Stimulated activated naive CD4-positive, alpha-beta T cell (primary cell): Measurements from ENCODE around the gene CLCN4.

ENCODE experiments used
- DNase-seq, 6 experiments: peaks; one replicate each; lab custom pipeline; 2025; lab: John Stamatoyannopoulos, UW

The CLCN4 gene

DNA sequence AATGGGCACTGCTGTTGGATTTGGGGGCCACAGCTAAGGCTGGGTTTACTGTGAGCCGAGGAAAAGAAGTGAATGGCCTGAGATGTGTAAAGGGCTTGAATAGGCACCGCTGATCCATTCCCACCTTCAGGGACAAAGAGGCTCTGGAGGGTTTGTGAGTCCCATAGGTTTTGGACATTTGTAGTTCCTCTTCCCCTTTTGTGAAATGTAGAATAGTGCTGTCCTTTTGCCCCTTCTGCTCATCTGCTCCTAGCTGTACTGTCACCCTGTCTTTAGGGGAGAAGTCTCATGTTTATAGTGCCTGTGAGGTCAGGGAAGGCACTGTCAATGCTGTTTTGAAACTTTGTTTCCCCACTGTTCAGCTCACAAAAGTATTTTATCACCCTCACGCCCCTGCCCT is 26.4 kb upstream of the CLCN4 start:
- DNase-seq: no peak

DNA sequence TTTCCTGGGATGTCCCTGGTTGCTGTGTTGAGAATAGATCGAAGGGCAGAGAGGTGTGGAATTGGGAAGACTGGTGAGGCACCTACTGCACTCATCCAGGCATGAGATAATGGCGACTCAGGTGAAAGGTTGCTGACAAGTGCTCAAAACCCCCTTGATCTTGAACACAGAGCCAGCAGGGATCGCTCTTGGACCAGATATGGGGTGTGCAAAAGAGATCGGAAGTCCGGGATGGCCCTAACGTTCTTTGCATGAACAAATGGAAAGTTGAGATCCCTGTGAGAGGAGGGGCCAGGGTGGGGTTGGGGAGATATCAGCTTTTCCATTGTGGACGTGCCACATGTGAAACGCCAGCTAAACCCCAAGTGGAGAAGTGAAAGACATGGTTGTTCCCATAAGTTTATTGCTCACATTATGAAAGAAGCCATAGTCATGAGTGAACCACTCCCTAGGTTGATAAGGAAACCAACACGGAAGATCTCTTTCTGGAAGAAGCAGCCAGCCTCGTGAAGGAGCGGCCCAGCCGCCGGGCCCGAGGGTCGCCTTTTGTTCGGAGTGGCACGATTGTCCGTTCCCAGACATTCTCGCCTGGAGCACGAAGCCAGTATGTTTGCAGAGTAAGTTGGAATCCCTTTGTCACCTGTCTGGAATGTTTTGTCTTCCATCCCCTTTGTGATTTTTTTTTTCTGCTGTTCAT is 22.6 kb upstream of the CLCN4 start:
- DNase-seq: no peak

DNA sequence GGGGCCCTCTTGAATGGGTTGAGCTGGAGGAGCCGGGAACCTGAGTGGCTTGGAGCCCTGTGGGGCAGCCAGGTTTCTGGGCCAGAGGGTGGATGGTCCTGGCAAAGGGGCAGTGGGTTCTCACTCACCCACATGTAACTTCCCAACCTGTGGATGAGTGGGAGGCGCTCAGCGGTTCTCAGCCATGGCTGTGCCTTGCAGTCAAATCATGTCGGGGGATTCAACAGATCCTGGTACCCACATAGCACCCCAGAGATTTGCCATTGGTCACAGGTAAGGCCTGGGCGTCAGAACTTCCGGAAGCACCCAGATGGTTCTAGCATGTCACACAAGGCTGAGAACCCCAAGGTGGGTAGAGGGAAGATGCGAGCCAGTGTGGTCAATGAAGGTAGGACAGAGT is 21.9 kb upstream of the CLCN4 start:
- DNase-seq: no peak

DNA sequence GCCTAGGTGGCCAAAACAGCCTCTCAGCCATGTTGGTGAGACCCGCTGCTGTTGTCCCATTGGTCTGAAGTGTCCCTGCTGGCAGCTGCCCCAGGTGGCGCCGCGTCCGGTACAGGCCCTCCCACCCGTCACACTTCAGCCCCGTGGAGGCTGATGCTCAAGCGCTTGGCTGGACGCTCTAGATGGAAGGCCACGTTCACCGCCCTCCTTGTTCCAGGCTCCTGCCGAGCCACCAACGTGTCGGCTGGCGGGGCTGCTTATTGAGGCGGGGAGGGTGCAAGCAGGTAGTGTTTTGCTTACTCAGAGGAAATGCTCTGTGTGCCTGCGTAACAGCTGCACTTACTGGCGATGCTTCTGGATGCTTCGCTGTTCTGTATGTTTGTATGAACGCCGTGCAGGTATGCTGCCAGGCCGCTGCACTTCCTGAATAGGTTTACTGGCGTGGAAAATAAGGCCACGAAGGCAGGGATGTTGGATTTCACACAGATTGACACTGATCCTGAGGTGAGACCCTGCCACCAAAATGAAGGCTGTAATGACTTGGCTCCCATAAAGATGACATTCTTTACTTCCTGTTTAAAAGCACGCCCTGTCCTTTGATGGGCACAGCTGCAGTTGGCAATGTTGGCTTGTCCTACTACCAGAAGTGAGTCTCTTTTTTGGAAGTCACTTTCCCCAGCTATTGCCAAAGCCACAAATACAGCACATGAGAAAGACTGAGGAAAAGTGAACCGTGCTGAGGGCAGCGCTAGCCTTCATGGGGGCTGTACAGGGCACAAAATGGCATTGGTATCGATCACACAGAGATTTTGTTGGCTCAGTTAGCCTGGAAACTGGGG is 21.0 kb upstream of the CLCN4 start:
- no peak for DNase-seq

DNA sequence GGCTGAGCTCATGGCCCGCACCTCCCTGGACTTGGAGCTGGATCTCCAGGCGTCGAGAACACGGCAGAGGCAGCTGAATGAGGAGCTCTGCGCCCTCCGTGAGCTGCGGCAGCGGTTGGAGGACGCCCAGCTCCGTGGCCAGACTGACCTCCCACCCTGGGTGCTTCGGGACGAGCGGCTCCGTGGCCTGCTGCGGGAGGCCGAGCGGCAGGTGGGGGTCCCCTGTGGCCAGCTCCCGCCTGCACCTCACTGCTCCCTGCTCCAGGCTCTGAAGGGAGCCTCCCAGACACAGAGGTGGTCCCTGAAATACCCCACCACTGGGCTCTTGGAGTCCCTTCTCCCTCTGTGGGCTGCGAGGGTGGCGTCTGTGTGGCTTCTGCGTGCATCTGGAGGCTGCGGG is 18.0 kb upstream of the CLCN4 start:
- DNase-seq: no peak

DNA sequence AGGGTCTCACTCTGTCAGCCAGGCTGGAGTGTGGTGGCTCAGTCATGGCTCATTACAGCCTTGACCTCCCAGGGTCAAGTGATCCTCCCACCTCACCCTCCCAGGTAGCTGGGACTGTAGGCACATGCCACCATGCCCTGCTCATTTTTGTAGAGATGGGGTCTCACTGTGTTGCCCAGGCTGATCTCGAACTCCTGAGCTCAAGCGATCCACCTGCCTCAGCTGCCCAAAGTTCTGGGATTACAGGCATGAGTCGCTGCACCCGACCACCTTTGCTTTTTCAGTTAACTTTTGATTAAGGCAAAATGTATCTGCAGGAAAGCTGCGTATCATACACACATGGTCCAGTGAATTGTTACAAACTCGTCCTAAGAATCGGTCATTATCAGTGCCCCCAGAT is 16.5 kb upstream of the CLCN4 start:
- no peak for DNase-seq

DNA sequence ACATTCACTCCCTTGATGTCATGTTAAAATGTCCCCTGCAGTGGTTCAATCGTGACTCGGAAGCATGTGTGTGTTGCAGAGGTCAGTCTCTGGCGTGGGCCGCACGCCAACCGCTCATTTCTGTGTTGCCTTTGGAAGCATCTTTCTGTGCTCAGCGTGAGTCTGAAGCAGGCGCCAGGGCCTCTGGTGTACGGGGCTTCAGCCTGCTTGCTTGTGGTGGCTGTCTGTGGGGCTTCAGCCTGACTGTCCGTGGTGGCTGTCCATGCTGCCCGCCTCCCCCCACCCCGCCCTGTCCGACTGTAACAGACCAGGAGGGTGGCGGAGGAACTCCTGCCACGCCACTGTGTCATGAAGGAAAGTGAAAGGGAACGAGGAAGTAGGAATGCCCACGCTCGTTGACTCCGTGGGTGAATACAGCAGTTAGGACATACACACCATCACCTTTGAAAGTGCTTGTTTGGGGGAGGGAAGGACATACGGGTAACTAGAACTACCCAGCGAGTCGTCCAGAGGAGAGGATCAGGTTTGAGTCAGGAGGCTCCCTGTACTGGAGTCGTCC is 14.7 kb upstream of the CLCN4 start:
- DNase-seq: no peak

DNA sequence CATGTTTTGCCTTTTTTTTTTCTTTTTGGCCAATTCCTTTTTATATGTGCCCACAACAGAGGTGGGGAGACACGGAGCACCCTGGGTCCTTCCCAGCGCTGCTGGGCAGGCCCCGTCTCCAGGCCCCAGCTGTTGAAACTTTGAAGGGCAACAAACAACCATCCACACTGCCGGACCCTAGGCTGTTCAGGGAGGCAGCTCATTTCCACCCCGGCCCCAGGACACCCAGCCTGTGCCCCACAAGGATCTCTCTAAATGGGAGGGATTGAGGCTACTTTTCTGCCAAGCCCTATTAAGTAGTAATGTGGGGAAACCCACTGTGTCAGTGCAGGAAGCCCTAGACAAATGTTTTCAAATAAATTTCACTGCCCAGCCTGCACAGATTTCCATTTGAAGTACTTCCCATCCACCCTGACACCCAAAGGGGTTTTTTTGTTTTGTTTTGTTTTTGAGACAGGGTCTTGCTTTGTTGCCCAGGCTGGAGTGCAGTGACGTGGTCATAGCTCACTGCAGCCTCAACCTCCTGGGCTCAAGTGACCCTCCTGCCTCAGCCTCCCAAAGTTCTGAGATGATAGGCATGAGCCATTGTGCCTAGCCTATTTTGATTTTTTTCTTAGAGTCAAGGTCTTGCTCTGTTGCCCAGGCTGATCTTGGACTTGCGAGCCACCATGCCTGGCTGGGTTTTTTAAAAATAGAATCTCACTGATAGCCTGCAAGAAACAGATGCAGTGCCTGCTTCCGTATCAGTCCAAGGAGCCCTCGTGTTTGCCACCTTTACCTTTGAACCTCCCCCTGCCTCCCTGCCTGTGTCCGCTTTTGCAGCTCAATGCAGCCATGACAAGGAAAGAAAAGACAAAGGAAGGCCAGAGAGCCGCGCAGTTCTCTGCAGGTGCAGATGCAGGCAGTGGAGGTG is 13.4 kb upstream of the CLCN4 start:
- no peak for DNase-seq

DNA sequence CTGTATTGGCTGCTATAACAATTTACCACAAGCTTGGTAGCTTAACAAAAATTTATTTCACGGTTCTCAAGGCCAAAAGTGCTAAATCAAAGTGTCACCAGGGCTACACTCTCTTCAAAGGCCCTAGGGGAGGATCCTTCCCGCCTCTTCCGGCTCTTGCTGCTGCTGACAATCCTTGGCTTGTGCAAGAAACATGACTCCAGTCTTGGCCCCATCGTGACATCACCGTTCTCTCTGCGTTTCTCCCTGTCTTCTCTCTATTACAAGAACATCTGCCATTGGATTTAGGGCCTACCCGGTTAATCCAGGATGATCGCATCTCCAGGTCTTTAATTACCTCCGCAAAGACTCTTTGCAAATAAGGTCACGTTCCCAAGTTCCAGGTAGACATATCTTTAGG is 10.4 kb upstream of the CLCN4 start:
- DNase-seq: no peak

DNA sequence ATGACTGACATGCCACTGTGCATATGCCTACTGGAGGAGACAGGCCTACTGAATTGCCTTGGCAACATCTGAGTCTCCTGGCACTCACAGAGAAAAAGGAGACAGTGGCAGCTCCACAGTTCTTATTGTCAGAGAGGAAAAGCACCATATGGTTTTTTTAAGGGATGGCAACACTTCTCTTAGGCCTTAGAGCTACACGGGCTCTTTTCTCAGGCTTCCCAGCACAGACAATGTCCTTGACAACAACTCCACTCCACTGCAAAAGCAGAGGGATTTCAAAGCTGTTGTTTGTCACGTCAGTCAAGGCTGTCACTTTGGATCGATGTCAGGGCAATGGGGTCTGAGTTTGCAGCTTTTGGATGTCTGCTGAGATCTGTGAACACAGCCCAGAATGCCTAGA is 4.7 kb upstream of the CLCN4 start:
- DNase-seq: no peak

DNA sequence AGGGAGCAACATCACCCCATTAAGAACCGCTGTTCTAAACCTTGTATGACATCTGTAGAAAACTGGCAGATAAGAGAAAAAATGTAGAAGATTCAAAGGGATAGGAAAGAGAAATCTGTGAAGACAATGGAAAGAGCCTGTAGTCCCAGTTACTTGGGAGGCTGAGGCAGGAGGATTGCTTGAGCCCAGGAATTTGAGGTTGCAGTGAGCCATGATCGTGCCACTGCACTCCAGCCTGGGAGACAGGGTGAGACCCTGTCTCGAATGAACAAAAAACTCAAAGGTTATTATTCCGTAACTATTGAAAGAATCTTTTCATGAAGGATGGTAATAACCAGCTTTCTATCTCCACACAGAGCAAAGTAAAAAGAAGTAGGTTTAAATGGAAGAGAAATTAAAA is 1.6 kb upstream of the CLCN4 start:
- DNase-seq: no peak

DNA sequence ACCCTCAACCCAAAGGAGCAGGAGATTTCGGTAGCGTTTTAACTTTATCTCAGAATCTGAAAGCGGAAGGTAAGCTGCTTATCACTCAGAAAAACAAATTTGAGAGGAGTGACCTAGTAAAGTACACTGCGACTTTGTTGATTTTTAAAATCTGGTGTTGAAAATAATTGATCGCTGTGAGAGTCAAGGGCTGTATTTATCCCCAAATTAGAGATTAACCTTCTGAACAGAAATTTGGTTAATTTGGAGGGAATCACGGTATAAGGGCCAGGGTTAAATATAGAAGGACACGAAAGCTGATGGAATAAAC is 212 bp downstream of the CLCN4 start:
- DNase-seq: no peak

DNA sequence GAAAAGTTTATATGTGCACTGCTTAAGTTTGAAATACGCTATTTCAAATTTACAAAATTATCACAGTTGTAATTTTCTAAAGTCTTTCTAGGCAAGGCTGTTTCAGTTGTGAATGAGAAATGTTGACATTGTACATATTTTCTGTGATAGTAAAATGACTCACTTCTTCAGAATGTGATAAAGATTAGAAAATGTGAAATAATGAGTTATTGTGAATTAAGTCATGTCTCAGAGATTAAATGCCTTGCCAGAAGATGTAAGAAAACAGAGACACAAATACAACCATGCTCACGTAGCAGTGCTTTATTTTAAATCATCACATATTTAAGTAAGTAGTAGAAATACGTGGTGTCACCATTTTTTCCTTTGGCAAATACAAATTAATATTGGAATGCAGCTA is 768 bp downstream of the CLCN4 start:
- no peak for DNase-seq

DNA sequence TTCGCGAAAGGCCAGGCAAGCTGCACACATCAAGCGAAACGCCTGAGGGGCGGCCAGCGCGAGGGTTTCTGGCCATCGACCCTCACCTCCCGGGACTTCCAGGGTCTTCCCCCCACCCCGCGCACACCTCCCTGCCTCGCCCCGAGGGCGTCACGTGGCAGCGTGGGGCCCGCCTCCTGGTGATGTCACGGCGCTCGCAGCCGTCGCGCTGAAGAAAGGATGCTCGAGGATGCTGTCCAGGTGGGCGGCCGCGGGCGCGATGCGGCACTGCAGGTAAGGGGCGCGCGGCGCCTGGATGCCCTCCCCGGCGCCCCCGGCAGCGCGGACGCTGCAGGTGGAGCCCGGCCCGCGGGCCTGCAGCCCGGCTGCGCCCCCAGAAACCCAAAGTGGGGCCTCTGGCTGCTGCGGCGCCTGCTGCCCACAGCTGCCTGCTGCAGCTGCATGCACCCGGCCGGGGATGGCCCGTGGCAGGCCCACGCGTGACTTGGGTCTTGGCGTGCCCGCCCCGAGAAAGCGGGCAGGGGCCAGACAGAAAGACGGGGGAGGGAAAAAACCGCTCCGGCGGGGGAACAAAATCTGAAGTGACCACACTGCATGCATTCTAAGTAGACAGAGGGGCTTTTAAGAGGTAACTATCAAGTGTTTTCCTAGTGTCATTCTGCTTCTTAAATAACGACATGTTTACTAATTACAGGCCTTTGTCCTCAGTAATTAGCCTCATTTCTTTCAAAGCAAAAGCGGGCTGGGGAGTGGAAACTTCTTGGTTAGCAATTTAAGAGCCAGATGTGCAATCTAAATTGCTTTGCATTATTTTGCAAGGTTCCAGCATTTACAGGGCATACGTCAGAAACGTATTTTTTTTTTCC is 1.7 kb downstream of the CLCN4 start:
- no peak for DNase-seq

DNA sequence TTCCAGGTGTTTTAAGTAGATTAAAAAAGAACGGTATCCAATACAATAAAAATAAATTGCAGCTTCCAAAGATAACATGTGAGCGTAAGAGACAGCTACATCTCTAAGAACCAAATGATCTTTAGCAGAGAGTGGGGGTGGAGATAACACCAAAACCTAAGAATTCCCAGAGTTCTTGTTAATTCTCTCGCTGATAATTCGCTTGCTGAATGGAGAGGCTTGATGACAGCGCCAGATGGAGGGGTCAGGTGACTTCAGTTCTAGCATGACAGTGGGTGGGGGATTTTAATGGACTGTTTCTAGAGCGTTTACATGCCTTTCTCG is 2.3 kb downstream of the CLCN4 start:
- DNase-seq: no peak

DNA sequence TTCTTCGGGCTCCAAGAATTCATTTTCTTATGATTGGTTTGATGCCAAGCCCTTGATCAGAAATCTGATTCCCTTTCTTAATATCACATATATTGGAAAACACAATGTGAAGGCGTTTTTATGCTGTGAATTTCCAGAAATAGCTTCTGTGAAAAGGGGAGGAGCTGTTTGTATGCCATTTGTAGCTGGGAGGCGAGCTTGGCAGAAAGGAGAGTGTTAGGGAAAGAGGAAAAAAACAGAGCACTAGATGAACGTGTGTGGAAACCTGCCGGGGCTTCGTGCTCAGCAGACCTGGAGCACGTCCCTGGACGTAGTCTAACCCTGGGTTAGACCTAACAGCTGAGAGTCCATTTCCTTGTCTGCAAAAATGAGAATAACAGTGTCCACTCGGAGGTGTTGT is 3.4 kb downstream of the CLCN4 start:
- no peak for DNase-seq

DNA sequence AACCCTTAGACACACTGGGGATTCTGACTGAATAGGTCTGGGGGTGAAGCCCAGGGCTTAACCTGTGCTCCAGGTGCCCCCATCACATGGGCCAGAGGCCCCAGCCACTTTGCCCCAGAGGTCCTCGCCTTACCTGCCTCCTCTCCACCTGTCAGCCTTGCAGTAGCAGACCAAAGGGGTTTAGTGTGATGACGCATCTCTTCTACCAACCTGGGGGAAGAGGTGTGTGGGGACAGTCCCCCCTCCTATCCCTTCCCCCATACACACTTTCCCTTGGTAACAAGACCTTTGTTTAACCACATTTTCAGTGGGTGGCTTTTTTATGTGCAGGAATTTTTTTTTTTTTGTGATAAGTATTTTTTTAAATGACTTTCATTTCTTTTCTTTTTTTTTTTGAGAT is 6.3 kb downstream of the CLCN4 start:
- DNase-seq: no peak

DNA sequence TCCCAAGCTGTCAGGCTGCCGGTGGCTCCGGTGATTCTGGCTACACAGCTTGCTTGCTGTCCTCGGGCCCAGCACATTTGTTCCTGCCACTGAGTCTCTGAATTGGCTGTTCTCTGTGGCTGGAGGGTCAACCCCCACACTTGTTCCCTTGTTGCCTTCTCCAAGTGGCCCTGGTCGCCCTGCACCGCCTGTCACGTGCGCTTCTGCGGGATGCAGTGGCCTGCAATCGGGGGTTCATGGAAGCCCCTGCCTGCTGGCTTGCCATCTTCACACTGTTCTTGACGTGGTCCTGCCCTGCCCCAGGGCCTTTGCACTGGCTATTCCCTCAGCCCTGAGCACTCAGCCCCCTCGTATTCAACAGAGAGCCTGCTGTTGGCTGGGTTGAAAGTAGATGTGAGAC is 8.1 kb downstream of the CLCN4 start:
- DNase-seq: no peak

DNA sequence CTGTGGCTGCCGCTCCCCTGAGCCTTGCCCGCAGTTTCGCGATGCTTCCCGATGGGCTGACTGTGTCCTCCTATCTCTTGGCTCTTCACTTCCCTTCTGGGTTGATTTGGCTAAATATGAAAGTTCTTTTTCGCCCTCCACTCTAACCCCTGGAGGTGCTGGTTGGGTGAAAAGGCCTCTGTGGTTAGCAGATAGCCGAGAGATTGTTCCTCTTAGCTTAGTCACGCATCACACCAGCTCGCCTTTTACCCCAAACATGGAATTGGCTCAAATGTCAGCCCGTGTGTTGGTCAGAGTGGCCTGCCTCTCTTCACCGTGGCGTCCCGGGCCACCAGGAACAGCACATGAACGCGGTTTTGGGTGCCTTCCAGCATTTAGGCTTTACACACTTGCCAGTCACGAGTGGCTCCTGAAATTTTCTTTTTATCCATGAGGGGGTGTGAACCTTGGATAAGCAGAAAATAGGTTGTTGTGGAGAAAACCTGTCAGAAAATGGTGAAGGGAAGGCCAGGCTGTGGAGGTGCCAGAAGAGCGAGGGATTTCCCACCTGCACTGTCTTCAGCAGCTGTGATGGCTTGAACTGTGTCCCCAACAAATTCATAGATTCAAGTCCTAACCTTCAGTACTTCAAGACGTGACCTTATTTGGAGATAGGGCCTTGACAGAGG is 8.9 kb downstream of the CLCN4 start:
- no peak for DNase-seq

DNA sequence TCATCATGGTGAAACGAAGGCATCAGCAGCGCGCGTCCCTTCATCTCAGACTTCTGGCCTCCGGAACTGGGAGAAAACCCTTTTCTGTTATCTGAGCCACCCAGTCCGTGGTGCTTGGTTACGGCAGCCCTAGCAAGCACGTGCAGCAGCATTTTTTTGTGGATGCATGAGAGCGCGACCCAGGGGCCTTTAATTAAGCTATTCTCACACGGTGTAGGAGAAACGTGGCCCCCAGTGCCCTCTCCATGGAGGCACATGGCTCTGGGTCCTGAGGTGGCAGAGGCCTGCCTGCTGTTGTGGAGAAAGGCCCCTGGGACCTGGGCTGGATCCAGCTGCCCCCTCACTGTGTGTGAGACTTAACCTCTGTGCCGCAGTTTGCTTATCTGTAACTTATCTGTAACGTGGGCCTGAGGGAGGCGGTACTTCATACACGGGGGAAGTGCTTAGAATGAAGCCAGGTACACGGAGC is 9.5 kb downstream of the CLCN4 start:
- DNase-seq: no peak

DNA sequence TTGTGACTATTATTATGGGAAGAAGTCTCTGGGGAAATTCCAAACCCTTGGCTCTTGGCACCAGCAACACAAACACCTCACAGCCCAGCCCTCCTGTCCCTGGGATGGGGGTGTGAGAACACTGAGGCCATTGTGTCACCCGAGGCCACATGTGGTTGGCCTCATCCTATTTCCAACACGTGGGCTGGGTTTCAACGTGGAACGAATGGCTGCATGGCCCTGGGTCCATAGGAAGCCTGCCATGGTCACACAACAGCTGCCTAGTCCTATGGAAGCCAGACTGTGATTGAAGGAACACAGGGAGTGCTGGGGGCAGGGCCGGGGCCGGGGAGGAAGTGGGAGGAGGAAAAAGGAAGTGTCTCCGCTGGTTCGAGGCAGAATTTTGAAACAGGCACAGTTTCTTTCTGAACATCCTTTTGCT is 10.0 kb downstream of the CLCN4 start:
- DNase-seq: no peak
